ENCODE data around the gene CD24.

GRCh38 chr6:106976270-106976669, 1.7 kb upstream of the CD24 start:
- TF ChIP-seq, protein P1, sequence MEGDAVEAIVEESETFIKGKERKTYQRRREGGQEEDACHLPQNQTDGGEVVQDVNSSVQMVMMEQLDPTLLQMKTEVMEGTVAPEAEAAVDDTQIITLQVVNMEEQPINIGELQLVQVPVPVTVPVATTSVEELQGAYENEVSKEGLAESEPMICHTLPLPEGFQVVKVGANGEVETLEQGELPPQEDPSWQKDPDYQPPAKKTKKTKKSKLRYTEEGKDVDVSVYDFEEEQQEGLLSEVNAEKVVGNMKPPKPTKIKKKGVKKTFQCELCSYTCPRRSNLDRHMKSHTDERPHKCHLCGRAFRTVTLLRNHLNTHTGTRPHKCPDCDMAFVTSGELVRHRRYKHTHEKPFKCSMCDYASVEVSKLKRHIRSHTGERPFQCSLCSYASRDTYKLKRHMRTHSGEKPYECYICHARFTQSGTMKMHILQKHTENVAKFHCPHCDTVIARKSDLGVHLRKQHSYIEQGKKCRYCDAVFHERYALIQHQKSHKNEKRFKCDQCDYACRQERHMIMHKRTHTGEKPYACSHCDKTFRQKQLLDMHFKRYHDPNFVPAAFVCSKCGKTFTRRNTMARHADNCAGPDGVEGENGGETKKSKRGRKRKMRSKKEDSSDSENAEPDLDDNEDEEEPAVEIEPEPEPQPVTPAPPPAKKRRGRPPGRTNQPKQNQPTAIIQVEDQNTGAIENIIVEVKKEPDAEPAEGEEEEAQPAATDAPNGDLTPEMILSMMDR (IDR thresholded peaks at IDR 0.05 in 4 of 5, conservative IDR thresholded peaks at IDR 0.05 in 1 of 5), result no peak
- no peak for TF ChIP-seq POLR2A (IDR thresholded peaks at IDR 0.05)
